Right lobe of liver (tissue), 6 donors: ENCODE results near the gene PLXND1. TPM values are rescaled to one million over a fixed set of nuclear protein-coding genes. Genes with fewer than 3 reads are reported as not detected.

Experiments used
- ATAC-seq, 4 donors: fragments of 200-7000 bp; cut with Tn5 transposase; one replicate each; pipeline ENCODE4 v1.9.1; 2020; ENCODE audit warnings: mild to moderate bottlenecking in 4 of 4, moderate library complexity in 4 of 4
- DNase-seq, 3 donors: peaks; one replicate each; pipeline ENCODE4 v3.0.0-alpha.2; 2020
- H3K27ac ChIP-seq, 3 donors: fragments of 200-600 bp; one replicate each; pipeline ENCODE4 v1.8.0; 2022
- H3K27me3 ChIP-seq, 2 donors: fragments of 200-600 bp; one replicate each; pipeline ENCODE4 v1.8.0; 2022
- H3K36me3 ChIP-seq, 4 donors: fragments of 200-600 bp; sonication (generic) in 1 of 4; one replicate each; pipeline versions ENCODE4 v1.5.1 to v1.8.0; 2017 to 2022; ENCODE audit warnings: control low read depth in 1 of 4
- H3K4me1 ChIP-seq, 4 donors: fragments of 200-600 bp; sonication (generic) in 1 of 4; one replicate each; pipeline versions ENCODE4 v1.5.1 to v1.8.0; 2017 to 2022; ENCODE audit warnings: control low read depth in 1 of 4
- H3K4me3 ChIP-seq, 3 donors: fragments of 200-600 bp; one replicate each; pipeline ENCODE4 v1.8.0; 2022
- H3K9me3 ChIP-seq, 4 donors: fragments of 200-600 bp; sonication (generic) in 1 of 4; one replicate each; pipeline versions ENCODE4 v1.5.1 to v1.8.0; 2017 to 2022; ENCODE audit warnings: control low read depth in 1 of 4
- POLR2A ChIP-seq: fragments of 450-650 bp; IDR thresholded peaks from one replicate; pipeline ENCODE4 v1.6.1; 2017; ENCODE audit warnings: antibody characterized with exemption, mild to moderate bottlenecking
- WGBS: methylation state at CpG from one replicate; pipeline ENCODE4 v1.1.6; 2018; ENCODE audit warnings: low coverage, low lambda C conversion rate; ENCODE audit not compliant: insufficient coverage; ENCODE audit errors: missing lambda C conversion rate; 5-methylcytosine and 5-hydroxymethylcytosine counted together
- intact Hi-C, 2 donors: fragments of 100-400 bp; cut with DNase I; formaldehyde crosslinking; loops; one replicate each; pipeline versions ENCODE4 v1.11.2 to v1.14.1; 2022
- total RNA-seq, 6 experiments: library from RNA; depleted of rRNA in 2 of 6; stranded (reverse); fragments of >200 nt in 2 of 6; fragmentation: NEBNext Ultra II Directional in 3 of 6; extraction: Animal tissue kit (Norgen Biotek cat#: 25700) in 3 of 6; gene quantifications; one replicate each; pipeline versions ENCODE4 v1.1.0 to v1.2.4, GENCODE V29; 2016 to 2023
- TF ChIP-seq, protein P1 (sequence below), 4 donors: fragments of 200-600 bp in 3 of 4; fragments of 450-650 bp in 1 of 4; IDR thresholded peaks; one replicate each; pipeline versions ENCODE4 v1.5.1 to v1.8.0; 2016 to 2022; ENCODE audit warnings: antibody characterized with exemption in 4 of 4, mild to moderate bottlenecking in 2 of 4
- donor health status: DM: no; HTN: yes; CAD: no.
- donor health status: DM: no; HTN: no; CAD: no.
- donor health status: DM: no; HTN: no; CAD: no.
- donor health status: DM: no; HTN: yes; CAD: no.
- donor health status: DM: no; HTN: yes; CAD: no.

PLXND1 gene
- total RNA-seq, 6 experiments from 2014 or later = 27.0 to 48.8 (median 29.6) TPM

DNA sequence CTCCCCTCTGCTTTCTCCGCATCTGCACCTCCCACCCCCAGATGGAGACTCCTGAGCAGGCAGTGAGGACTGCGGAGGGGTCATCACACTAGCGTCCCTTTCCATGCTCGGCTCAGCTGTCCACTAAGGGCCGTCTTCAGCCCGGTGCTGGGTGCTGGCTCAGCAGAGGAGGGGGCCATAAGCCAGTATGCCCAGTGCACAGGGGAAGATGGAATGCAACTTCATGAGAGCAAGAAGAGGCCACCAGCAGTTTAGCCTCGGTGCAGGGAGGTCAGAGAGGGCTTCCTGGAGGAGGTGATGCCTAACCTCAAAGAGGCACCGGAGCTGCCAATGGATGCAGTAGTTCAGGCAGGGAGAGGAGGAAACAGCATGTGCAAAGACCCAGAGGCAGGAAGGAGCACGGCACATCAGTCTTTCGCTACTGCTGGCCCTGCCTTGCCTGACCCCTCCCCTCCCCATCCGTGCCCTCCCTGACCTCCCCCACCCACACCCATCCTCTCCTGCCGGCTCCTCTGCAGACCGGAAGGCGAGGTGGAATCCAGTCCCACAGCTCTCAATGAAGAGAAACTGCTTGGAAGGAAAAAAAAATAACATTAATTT is 15.2 kb upstream of the PLXND1 start:
- Histone ChIP-seq H3K36me3 (no peaks in the 10 kb centered on the region), H3K9me3 (no peaks in the 10 kb centered on the region), H3K4me1 (peaks cover 0 to 17% (median 7%) of the 10 kb centered on the region in 4 donors), H3K27me3 (no peaks in the 10 kb centered on the region), H3K27ac (no peak overlapping the region), H3K4me3 (no peak overlapping the region)
- TF ChIP-seq, protein P1, sequence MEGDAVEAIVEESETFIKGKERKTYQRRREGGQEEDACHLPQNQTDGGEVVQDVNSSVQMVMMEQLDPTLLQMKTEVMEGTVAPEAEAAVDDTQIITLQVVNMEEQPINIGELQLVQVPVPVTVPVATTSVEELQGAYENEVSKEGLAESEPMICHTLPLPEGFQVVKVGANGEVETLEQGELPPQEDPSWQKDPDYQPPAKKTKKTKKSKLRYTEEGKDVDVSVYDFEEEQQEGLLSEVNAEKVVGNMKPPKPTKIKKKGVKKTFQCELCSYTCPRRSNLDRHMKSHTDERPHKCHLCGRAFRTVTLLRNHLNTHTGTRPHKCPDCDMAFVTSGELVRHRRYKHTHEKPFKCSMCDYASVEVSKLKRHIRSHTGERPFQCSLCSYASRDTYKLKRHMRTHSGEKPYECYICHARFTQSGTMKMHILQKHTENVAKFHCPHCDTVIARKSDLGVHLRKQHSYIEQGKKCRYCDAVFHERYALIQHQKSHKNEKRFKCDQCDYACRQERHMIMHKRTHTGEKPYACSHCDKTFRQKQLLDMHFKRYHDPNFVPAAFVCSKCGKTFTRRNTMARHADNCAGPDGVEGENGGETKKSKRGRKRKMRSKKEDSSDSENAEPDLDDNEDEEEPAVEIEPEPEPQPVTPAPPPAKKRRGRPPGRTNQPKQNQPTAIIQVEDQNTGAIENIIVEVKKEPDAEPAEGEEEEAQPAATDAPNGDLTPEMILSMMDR (IDR thresholded peaks at IDR 0.05) = no peak
- 35% methylated on average over 4 of the region's 14 CpGs for WGBS
- ATAC-seq (no peak), DNase-seq (peak; percentile 47 to 62 (median 51))
- intact Hi-C loops = no loop called here

DNA sequence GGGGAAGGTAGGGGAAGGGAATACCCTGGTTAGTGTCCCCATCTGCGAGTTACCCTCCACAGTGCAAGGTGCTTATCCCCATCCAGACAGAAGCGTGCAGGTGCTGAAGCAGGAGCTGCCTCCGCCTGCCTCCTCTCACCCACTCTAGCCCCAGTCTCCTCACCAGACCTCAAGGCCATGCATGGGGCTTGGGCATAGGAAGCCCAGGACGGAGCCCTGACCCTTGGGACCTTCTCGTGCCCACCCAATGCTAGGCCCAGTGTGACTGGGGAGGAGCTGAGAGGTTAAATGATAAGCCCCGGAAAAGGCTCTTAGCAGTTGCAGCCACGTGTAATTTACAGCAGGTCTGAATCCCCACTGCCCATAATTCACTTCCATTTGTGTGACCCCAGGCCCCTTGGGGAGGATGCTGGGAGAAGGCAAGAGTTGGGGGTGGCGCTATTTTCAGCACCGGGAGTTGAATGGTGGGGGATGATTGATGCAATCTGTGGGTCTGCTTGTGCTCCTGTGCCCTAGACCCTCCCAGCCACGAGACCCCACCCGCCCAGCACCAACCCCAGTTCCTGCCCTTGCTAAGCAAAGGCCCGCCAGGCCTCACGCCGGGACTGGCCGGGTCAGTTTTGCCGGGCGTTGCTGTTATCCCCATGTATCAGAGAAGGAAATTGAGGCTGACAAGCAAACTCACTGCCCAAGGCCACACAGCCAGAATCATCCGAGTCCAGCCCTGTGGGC is 14.5 kb upstream of the PLXND1 start:
- Histone ChIP-seq H3K9me3 (no peaks in the 10 kb centered on the region), H3K27me3 (no peaks in the 10 kb centered on the region), H3K36me3 (no peaks in the 10 kb centered on the region), H3K4me1 (peaks cover 0 to 13% (median 5%) of the 10 kb centered on the region in 4 donors), H3K4me3 (no peak overlapping the region), H3K27ac (no peak overlapping the region)
- ATAC-seq (no peak), DNase-seq (peak in 1 of 3 donors; percentile 18)
- 17% methylated on average over 1 of the region's 18 CpGs for WGBS
- intact Hi-C loops = no loop called here
- no peak for TF ChIP-seq POLR2A
- TF ChIP-seq, protein P1 (IDR thresholded peaks at IDR 0.05) = no peak

DNA sequence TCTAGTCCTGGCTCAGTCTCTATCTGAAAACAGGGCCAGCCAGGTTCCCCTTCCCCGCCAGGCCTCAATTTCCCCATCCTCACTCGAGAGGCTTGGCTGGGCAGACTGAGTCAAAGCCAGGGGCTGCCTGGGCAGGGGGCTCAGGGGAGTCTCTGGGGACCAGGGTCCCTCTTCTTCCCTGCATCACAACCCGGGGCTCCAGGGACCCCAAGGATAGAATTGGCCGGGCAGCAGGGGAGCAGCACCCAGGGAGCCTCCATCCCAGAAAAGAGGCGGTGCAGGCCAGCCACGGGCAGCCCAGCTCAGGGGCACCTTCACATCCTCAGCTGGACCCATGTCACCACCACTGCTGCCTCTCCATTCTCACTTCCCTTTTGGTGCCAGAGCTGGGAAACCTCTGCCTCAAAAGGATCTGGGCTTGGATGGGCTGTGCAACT is 13.3 kb upstream of the PLXND1 start:
- WGBS = 50% methylated on average over 1 of the region's 6 CpGs
- Histone ChIP-seq H3K36me3 (no peaks in the 10 kb centered on the region), H3K4me1 (peaks cover 0 to 6% (median 2%) of the 10 kb centered on the region in 4 donors), H3K27me3 (no peaks in the 10 kb centered on the region), H3K27ac (peak overlapping the region in 1 of 3 donors; percentile 60), H3K4me3 (no peak overlapping the region), H3K9me3 (no peaks in the 10 kb centered on the region)
- no peak for TF ChIP-seq POLR2A
- TF ChIP-seq, protein P1 (IDR thresholded peaks at IDR 0.05) = no peak
- DNase-seq = peak in 1 of 3 donors; percentile 20
- intact Hi-C loops = loop anchor here (10.0 kb wide), 1 partner anchor 135 kb away; no protein-coding TSS in a partner anchor
- no peak for ATAC-seq

DNA sequence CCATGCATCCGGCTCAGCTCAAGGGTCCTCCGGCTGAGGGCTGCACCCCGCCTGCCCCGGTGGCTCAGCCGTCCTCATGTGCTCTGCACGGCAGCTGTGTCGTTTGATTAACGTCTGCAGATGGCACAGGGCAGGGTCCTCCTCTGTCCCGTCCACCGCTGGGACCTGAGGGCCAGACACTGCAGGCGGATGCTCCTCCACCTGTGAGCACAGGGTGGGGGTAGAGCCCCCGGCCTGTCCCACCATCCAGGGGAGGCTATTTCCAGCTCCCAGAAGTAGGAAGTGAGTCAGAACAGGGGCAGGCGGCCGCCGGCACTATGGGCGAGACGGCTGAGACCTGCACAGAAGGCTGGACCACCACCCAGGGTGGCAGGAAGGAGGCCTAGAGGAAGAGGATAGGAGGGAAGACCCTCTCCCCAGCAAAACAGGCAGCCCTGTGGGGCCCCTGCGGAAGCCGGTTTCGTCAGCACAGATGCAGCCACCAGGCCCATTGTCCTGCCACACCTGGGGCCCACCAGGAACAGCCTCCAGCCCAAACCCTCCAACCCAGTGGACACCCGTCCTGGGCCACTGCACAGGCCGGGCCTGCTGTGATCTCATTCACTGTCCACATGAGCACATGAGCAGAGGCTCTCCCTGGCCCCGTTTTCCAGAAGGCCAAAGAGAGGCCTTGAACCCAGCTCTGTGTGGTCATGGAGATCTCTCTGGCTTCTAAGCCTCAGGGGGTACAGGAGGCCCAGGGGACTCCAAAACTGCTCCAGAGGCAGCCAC is 12.6 kb upstream of the PLXND1 start:
- TF ChIP-seq, protein P1 (IDR thresholded peaks at IDR 0.05) = no peak
- no peak for TF ChIP-seq POLR2A
- H3K27me3 ChIP-seq = no peaks in the 10 kb centered on the region
- H3K4me1 ChIP-seq = peaks cover 0 to 6% (median 2%) of the 10 kb centered on the region in 4 donors
- H3K9me3 ChIP-seq = no peaks in the 10 kb centered on the region
- WGBS = 51% methylated on average over 12 of the region's 23 CpGs
- intact Hi-C loops = loop anchor here (10.0 kb wide), 1 partner anchor 134 kb away; no protein-coding TSS in a partner anchor
- DNase-seq (peak in 1 of 3 donors; percentile 45), ATAC-seq (peak in 1 of 4 donors; percentile 11)
- no peak overlapping the region for H3K4me3 ChIP-seq
- H3K36me3 ChIP-seq = no peaks in the 10 kb centered on the region
- H3K27ac ChIP-seq = peak overlapping the region in 2 of 3 donors; percentile 33 to 60
